HG03039 (cell line): ENCODE measurements around the gene DDX23.
A peak's percentile ranks its signal among the peaks of the same experiment; 100 is the strongest.

Experiments
- ATAC-seq: cut with Tn5 transposase; IDR thresholded peaks from one replicate; pipeline ENCODE4 v1.9.1; 2021; ENCODE audit warnings: mild to moderate bottlenecking, moderate library complexity; ENCODE audit not compliant: unreplicated experiment

DDX23 gene

GRCh38 chr12:48824905-48825304 lies 27.1 kb downstream of the DDX23 start:
- no peak for ATAC-seq

GRCh38 chr12:48824112-48824511 lies 27.9 kb downstream of the DDX23 start:
- no peak for ATAC-seq

GRCh38 chr12:48823281-48823680 lies 28.7 kb downstream of the DDX23 start:
- no peak for ATAC-seq

- ATAC-seq: no peak
Observed at GRCh38 chr12:48822711-48823110, 29.3 kb downstream of the DDX23 start.

- no peak for ATAC-seq
Observed at GRCh38 chr12:48822139-48822538, 29.8 kb downstream of the DDX23 start.

GRCh38 chr12:48819986-48820725 lies 31.8 kb downstream of the DDX23 start:
- ATAC-seq: no peak

GRCh38 chr12:48818831-48819590 lies 33.0 kb downstream of the DDX23 start:
- ATAC-seq: no peak

- ATAC-seq: no peak
Observed at GRCh38 chr12:48817873-48818830, 33.8 kb downstream of the DDX23 start, which contains the start of gene CACNB3. Gene CACNB3 (plus strand): TSS chr12:48818496. CDS start chr12:48818930, 434 bp downstream.

- no peak for ATAC-seq
Observed at GRCh38 chr12:48816143-48816854, 35.7 kb downstream of the DDX23 start.

- ATAC-seq: no peak
Observed at GRCh38 chr12:48815126-48816110, 36.5 kb downstream of the DDX23 start.

GRCh38 chr12:48814262-48815125 lies 37.5 kb downstream of the DDX23 start:
- peak; percentile 67 for ATAC-seq

- no peak for ATAC-seq
Observed at GRCh38 chr12:48813465-48814261, 38.3 kb downstream of the DDX23 start.

GRCh38 chr12:48812389-48812788 lies 39.6 kb downstream of the DDX23 start:
- ATAC-seq: no peak

GRCh38 chr12:48811437-48812090 lies 40.4 kb downstream of the DDX23 start:
- no peak for ATAC-seq

- no peak for ATAC-seq
Observed at GRCh38 chr12:48810903-48811431, 41.0 kb downstream of the DDX23 start.

- no peak for ATAC-seq
Observed at GRCh38 chr12:48807981-48808380, 44.0 kb downstream of the DDX23 start.

- ATAC-seq: no peak
Observed at GRCh38 chr12:48803675-48804074, 48.3 kb downstream of the DDX23 start.
